A172 (cell line): ENCODE measurements around the gene PIGB. TPM values are rescaled to one million over a fixed set of nuclear protein-coding genes. Genes with fewer than 3 reads are reported as not detected.
"Not testable (repeated sequence)": the region's sequence is repeated elsewhere in the genome, so short reads cannot be mapped to it uniquely, and the experiment has no call there.

Source experiments
- DNase-seq: peaks from one replicate; pipeline ENCODE4 v3.0.0-alpha.2; 2015; ENCODE audit warnings: low spot score
- total RNA-seq: library from RNA; depleted of rRNA; stranded (reverse); fragments of >200 nt; shearing (Covaris generic); gene quantifications from 2 replicates; pipeline ENCODE4 v1.2.3, GENCODE V29; 2014; rRNA removed

Gene PIGB
- 15.1 and 18.2 TPM in 2 replicates for total RNA-seq

- DNase-seq: peak; percentile 78
These were observed at the start of gene PIGB, which contains the start of gene PIGBOS1 for GRCh38 chr15:55318588-55319494. PIGB (plus strand) TSS chr15:55319222; CDS start chr15:55319251, 29 bp downstream. PIGBOS1 (minus strand) TSS chr15:55319123; CDS start chr15:55317792, 1,331 bp downstream.

- no peak for DNase-seq
These were observed 48.7 kb upstream of the PIGB start for GRCh38 chr15:55270291-55270690.

- DNase-seq: no peak
These were observed 42.7 kb upstream of the PIGB start for GRCh38 chr15:55276324-55276723.

- peak; percentile 49 for DNase-seq
These were observed 41.9 kb upstream of the PIGB start for GRCh38 chr15:55277116-55277564.

DNA sequence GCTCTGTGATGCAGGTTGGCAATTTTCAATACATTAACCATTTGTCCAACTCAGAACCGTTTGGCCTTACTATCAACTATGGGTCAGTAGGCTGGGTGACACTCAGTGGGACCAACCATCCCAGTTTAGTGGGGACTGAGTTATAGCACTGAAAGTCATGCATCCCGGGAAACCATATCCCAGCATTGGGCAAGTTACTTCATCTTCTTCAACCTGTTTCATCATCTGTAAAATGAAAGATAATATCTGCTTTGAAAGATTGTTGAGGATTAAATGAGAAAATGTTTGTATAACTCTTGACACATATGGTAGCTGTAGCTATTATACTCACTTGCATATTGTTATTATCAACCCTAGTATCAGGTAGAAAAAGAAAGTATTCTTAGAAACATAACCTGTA is 41.3 kb upstream of the PIGB start:
- DNase-seq: no peak

DNA sequence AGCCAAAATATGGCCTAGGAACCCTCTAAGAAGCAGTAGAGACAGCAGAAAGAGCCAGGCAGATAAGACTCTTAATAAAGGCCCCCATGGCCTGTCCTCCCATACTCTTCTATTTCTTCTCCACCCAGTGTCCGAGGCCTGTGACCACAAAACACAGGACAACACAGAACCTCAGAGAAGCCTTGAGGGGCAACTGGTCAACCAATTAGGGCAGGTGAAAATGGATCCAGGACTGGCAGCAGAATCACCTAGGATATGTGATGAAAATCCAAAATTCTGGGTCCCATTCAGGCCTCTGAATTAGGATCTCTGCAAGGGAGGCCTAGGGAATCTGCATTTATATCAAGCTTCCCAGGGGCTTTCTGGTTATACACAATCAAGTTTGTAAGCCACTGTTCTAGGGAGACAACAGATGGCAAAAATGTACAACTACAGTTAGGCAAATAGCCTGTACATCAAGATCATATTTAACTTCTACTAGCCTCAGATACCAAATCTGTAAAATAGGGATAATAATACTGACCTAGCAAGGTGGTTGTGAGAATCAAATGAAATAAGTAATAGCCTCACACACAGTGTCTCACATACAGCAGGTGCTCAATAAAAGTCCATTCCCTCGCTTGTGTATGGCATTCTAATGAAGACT is 39.8 kb upstream of the PIGB start:
- DNase-seq: no peak

GRCh38 chr15:55279746-55280351 is 39.2 kb upstream of the PIGB start:
- peak; percentile 96 for DNase-seq

DNA sequence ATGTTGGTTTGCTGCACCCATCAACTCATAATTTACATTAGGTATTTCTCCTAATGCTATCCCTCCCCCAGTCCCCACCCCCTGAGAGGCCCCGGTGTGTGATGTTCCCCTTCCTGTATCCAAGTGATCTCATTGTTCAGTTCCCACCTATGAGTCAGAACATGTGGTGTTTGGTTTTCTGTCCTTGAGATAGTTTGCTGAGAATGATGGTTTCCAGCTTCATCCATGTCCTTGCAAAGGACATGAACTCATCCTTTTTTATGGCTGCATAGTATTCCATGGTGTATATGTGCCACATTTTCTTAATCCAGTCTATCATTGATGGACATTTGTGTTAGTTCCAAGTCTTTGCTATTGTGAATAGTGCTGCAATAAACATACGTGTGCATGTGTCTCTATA is 38.4 kb upstream of the PIGB start:
- DNase-seq: not testable (repeated sequence)

GRCh38 chr15:55281517-55282228 is 37.3 kb upstream of the PIGB start:
- DNase-seq: no peak

GRCh38 chr15:55282284-55282833 is 36.7 kb upstream of the PIGB start:
- DNase-seq: peak; percentile 81

DNA sequence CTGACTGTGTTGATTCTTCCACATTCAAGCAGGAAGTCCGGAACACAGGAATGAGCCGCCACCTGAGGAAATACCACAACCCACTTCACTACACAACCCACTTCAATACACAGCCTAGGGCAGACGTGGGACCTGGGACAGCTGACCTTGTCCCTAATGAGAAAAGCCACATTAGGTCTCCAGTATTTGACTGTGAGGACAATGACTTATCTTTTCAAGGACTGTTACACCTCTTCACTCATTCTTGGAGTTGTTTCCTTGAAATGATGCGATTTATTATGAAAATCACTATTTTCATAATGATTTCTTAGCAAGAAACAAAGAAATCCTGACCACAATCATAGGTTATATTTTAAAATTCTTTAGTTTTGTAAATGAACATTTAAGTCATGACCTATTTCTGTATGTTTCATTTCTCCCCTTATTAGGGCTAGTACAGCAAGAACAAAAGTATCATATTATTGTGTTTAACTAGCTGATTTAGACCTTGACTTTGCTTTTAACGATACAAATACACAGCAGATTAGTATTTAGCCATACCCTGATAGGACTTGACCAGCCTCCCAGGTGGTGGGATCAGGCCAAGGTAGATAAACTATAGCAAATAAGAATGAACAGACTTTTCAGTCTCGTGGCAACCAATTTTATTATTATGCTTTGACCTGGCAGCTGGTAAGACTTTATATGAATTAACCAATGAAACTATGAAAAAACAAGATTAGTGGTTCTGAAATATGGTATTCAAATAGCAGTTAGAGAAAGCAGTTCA is 35.5 kb upstream of the PIGB start:
- no peak for DNase-seq

- DNase-seq: no peak
These were observed 34.6 kb upstream of the PIGB start for GRCh38 chr15:55284426-55284825.

DNA sequence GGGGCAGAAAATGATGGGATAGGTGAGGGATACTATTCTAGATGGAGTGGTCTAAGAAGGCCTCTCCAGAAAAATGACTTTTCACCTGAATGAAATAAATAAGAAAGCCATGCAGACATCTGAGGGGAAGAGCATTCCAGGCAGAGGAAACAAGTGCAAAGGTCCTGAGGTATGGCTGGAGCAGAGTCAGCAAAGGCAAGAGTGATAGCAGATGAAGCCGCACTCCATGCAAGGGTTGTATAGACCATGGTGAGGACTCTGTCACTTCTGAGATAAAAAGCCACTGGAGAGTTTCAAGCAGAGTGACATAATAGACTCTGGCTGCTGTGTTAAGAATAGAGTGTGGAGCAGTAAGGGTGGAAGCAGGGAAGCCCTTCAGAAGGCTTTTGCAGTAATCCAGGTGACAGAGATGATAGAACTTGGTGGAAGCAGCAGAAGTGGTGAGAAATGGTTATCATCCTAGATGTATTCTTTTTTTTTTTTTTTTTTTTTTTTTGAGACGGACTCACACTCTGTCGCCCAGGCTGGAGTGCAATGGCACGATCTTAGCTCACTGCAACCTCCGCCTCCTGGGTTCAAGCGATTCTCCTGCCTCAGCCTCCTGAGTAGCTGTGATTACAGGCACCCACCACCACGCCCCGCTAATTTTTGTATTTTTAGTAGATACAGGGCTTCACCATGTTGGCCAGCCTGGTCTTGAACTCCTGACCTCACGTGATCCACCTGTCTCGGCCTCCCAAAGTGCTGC is 32.4 kb upstream of the PIGB start:
- DNase-seq: not testable (repeated sequence)

GRCh38 chr15:55288006-55288717 is 30.9 kb upstream of the PIGB start:
- no peak for DNase-seq

DNA sequence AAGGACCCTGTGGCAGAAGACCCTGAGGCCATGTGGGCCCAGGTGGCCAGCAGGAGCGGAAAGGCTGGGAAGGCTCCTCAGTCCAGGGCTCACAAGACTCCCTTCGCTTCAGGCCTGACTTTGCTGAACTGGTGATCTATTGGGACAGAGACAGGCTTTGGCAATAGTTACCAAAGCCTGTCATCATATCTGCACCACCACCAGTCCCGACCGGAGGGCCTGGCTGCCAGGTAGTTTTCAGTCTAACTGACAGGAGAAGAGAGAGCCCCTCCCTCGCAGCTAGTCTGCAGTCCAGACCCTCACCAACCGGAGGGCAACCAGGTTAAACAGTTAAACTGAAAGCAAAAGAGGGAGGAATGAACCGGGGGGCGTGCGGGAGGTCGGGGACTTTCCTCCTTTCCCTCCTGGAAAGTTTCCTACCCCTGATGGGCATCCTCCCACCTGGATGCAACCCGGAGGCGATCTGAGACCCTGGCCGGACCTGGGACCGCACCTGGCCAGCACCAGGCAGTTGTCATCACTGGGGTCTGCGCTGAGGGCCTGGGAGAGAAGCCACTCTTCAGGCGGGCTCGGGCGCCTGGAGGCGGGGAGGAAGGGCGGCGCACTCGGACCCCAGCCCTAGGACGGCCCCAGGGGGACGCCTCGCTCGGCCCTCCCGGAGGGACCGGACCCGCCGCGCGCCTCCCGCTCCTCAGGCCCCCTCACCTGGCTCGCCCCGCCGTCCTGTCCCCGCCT is 29.8 kb upstream of the PIGB start:
- DNase-seq: peak; percentile 19

- DNase-seq: peak; percentile 42
These were observed 29.1 kb upstream of the PIGB start, which contains the start of gene RAB27A for GRCh38 chr15:55289746-55290527. RAB27A (minus strand) TSS chr15:55289813; CDS start chr15:55234934, 54,879 bp downstream.

- peak; percentile 72 for DNase-seq
These were observed 28.4 kb upstream of the PIGB start for GRCh38 chr15:55290528-55291057.
